Glutamatergic neuron (in vitro differentiated cells): ENCODE data around the gene MAST4. TPM values are rescaled to one million over a fixed set of nuclear protein-coding genes. Genes with fewer than 3 reads are reported as not detected.

Experiments
- DNase-seq: peaks from one replicate; pipeline ENCODE4 v3.0.0; 2022
- H3K27ac Mint-ChIP-seq: one replicate; pipeline ENCODE4 v1.8.0; 2020; ENCODE audit warnings: mild to moderate bottlenecking, mixed read lengths, inconsistent platforms; ENCODE audit not compliant: unreplicated experiment
- H3K27me3 Mint-ChIP-seq: one replicate; pipeline ENCODE4 v1.8.0; 2020; ENCODE audit warnings: mild to moderate bottlenecking, moderate library complexity, mixed read lengths, inconsistent platforms; ENCODE audit not compliant: unreplicated experiment
- H3K36me3 Mint-ChIP-seq: one replicate; pipeline ENCODE4 v1.8.0; 2020; ENCODE audit warnings: mild to moderate bottlenecking, mixed read lengths, inconsistent platforms; ENCODE audit not compliant: unreplicated experiment
- H3K4me1 Mint-ChIP-seq: one replicate; pipeline ENCODE4 v1.8.0; 2020; ENCODE audit warnings: mild to moderate bottlenecking, low read depth, mixed read lengths, inconsistent platforms; ENCODE audit not compliant: unreplicated experiment
- H3K4me3 Mint-ChIP-seq: one replicate; pipeline ENCODE4 v1.8.0; 2020; ENCODE audit warnings: mild to moderate bottlenecking, mixed read lengths, inconsistent platforms; ENCODE audit not compliant: unreplicated experiment
- H3K9me3 Mint-ChIP-seq: one replicate; pipeline ENCODE4 v1.8.0; 2020; ENCODE audit warnings: mild to moderate bottlenecking, moderate library complexity, mixed read lengths, inconsistent platforms; ENCODE audit not compliant: unreplicated experiment
- CTCF ChIP-seq: fragments of 200-600 bp; sonication (generic); IDR thresholded peaks from one replicate; pipeline ENCODE4 v1.5.0; 2021; ENCODE audit not compliant: partially characterized antibody, unreplicated experiment
- total RNA-seq: library from RNA; stranded (reverse); fragmentation: NEBNext Ultra II Directional; extraction: Animal tissue kit (Norgen Biotek cat#: 25700); gene quantifications from one replicate; pipeline ENCODE4 v1.2.1, GENCODE V29; 2021; ENCODE audit not compliant: unreplicated experiment

Gene MAST4
- total RNA-seq, 1 donor from 2014 or later: 11.5 TPM

DNA sequence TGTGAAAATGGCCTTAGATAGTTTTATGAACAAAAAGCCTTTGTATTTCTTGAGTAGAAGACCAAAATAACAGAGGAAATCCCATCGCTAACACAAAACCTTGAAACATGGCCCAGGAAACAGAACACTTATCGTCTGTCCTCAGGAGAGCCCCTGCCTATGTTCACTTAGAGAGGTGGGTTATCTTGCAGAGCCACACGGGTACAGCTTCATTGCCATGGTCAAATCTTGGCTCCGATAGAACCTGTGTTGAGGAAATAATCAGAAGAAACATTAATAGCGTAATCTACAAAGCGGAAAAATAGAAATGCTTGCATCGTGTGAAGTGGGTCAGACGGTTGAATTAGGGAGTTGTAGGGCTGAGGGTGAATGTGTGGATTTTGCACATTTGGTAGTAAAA lies 216.1 kb downstream of the MAST4 start:
- Mint-ChIP-seq H3K4me1 (peaks cover 11% of the 10 kb centered on the region), H3K27ac (no peak overlapping the region), H3K36me3 (no peaks in the 10 kb centered on the region), H3K9me3 (no peaks in the 10 kb centered on the region), H3K27me3 (no peaks in the 10 kb centered on the region), H3K4me3 (no peak overlapping the region)
- TF ChIP-seq CTCF: no peak
- DNase-seq: no peak

DNA sequence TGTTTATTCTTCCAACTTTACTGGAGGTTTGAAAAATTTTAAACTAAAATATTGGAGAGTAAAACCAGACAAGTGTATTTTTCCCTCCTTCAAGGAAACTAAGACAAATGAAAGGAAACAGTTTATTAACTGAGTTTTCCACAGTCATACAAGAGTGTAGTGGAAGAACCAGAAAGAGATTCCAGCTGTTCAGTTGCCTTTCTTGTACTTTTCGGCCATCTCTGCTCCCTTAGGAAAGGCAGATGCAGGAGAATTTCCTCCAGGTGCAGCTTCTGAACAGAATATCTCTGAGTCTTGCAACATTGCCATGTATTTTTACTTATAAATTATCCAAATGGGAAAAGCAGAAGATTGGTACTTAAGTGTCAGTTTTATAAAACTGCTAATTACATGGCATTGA lies 217.1 kb downstream of the MAST4 start:
- no peak for TF ChIP-seq CTCF
- Mint-ChIP-seq H3K4me3 (no peak overlapping the region), H3K27ac (no peak overlapping the region), H3K27me3 (no peaks in the 10 kb centered on the region), H3K4me1 (peaks cover 11% of the 10 kb centered on the region), H3K9me3 (no peaks in the 10 kb centered on the region), H3K36me3 (no peaks in the 10 kb centered on the region)
- DNase-seq: no peak

DNA sequence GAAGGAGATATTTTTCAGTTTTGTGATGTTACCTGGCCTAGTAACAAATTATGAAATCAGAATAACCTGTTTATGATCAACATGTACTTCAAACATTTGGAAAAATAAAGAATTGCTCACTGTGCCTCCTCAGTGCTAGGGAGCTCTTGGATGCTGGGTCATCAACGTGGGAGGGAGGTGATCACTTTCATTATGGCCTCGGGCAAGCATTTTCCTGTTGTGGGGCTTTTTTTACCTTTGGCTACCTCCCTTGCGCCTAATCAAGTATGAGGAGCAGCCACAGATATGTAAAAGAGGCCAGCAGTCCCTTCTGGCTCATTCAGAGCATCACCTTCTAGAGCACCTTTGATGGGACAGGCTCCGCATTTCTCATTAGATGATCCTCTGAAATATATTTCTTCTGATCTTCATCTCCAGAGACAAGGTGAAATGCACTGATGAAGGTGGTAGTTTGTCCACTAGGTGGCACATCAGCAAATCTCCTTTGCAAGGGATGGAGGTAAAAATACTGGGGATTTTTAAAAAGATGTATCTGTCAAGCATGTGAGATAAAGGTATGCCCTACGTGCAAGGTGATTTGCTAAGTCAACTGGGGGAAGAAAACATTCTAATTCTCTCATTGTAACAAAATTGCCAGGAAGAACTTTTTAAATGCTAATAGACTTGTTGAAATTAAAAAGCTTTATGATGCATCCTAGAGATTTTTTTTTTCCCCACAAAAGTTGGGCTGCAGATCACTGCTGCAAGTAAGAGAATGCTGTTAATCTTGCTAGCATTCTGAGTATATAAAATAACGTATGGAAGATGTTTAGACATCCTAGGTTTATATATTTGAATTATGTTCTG lies 218.2 kb downstream of the MAST4 start:
- H3K9me3 Mint-ChIP-seq: no peaks in the 10 kb centered on the region
- H3K27ac Mint-ChIP-seq: no peak overlapping the region
- H3K4me3 Mint-ChIP-seq: no peak overlapping the region
- no peaks in the 10 kb centered on the region for H3K27me3 Mint-ChIP-seq
- no peaks in the 10 kb centered on the region for H3K36me3 Mint-ChIP-seq
- peaks cover 11% of the 10 kb centered on the region for H3K4me1 Mint-ChIP-seq
- peak; percentile 91 for TF ChIP-seq CTCF
- no peak for DNase-seq

DNA sequence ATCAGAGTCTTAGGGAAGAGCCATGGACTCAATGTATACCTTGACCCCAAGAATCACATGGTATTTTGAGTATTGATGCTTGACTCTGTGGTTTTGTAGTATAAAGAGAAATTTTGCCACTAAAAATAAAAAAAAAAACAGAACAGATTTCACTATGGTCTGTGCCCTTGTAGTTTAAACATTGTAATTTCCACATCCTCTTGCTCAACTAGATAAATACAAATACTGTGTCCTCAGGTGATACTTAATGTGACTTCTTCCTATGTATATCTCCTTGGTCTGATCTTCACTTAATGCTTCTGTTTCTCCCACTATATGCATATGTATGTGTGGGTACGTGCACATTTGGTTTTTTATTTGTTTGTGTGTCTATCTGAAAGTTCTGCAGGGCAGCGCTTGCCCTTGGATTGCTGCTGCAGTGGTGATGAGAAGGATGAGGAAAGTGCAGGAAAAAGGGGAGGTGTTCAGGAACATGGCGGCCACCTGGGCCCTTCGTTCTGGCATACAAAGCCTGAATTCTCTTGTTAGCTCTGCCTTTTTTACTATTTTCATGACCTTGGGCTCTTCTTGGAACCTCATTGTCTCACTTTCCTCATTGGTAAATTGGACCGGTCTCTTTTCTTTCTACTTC lies 222.2 kb downstream of the MAST4 start:
- Mint-ChIP-seq H3K4me3 (no peak overlapping the region), H3K4me1 (peaks cover 11% of the 10 kb centered on the region), H3K27me3 (no peaks in the 10 kb centered on the region), H3K36me3 (no peaks in the 10 kb centered on the region), H3K9me3 (no peaks in the 10 kb centered on the region), H3K27ac (no peak overlapping the region)
- TF ChIP-seq CTCF: no peak
- no peak for DNase-seq

DNA sequence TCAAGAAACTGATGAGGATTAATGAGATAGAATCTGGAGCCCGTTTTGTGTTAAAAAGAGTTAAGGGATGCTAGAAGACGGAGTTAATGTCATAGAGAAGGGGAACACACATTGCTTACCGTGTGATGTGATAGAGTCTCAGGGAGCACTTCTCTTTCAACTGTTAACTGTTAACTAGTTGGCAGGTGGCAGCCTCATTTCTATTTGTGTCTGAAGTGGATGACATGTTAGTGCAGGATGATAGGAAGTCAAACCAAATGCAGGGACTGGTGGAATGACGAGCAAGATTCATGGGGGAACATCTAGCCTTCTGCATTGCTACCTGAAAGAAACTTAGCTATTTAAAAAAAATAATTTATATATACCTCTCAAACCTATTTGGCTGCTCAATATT lies 222.7 kb downstream of the MAST4 start:
- Mint-ChIP-seq H3K4me1 (peaks cover 6% of the 10 kb centered on the region), H3K9me3 (no peaks in the 10 kb centered on the region)

More for the DNA sequence above, 222.7 kb downstream of the MAST4 start:
- Mint-ChIP-seq H3K4me3 (no peak overlapping the region), H3K36me3 (no peaks in the 10 kb centered on the region), H3K27me3 (no peaks in the 10 kb centered on the region), H3K27ac (no peak overlapping the region)
- DNase-seq: no peak
- TF ChIP-seq CTCF: no peak
